GM20431 (cell line): ENCODE results near the gene VGLL4.

Experiments
- in situ Hi-C: fragments of 300-500 bp; cut with MseI, MboI; formaldehyde crosslinking; loops from one replicate; pipeline ENCODE4 v1.15.0; 2020; ENCODE audit warnings: low sequenced_read_pairs; ENCODE audit not compliant: unreplicated experiment

VGLL4 gene

DNA sequence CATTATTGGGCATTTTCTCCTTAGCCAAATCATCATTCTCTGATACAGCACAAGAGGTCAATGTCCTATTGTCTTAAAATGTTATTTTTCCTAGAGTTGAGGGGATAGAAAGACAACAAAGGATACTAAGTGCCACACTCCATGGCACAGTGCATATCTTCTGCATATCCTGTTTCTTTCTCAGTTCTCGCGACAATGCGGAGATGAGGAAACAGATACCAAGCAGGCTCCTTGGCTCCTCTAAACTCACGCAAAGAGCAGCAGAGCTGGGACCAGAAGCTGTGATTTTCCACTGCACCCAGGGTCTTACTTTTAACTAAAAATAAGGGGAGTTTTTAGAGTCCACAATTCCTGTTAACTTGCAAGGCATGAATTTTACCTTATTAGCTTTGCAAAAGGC is 10.5 kb upstream of the VGLL4 start:
- in situ Hi-C loops, result loop anchor here (10.0 to 25.0 kb wide), 2 partner anchors 267 to 419 kb away; no protein-coding TSS in a partner anchor

- in situ Hi-C loops, result loop anchor here (10.0 to 25.0 kb wide), 2 partner anchors 266 to 419 kb away; no protein-coding TSS in a partner anchor
Measured at GRCh38 chr3:11653298-11654055, 9.8 kb upstream of the VGLL4 start.

DNA sequence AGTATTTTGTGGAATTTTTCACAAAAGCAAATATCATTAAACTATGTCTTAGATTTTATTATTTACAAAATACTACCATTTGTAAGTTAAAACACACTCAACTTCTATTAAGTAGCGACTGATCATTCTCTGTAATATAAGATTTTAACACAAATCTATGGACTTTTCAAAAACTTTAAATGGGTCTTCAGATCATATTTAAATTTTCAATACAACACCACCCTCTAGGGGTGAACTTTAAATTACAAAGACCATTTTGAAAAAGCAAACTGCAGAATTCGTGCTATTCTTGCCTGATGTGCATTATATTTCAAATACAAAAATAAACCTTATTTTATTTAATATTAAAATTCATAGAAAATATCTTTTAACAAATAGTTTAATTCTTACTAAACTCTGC is 8.2 kb upstream of the VGLL4 start:
- in situ Hi-C loops, result loop anchor here (10.0 to 25.0 kb wide), 2 partner anchors 265 to 417 kb away; no protein-coding TSS in a partner anchor

- in situ Hi-C loops, result loop anchor here (10.0 to 25.0 kb wide), 2 partner anchors 264 to 417 kb away; no protein-coding TSS in a partner anchor
Measured at GRCh38 chr3:11651477-11651876, 7.8 kb upstream of the VGLL4 start.

- in situ Hi-C loops, result loop anchor here (10.0 to 25.0 kb wide), 2 partner anchors 263 to 416 kb away; no protein-coding TSS in a partner anchor
Measured at GRCh38 chr3:11650391-11650790, 6.7 kb upstream of the VGLL4 start.

DNA sequence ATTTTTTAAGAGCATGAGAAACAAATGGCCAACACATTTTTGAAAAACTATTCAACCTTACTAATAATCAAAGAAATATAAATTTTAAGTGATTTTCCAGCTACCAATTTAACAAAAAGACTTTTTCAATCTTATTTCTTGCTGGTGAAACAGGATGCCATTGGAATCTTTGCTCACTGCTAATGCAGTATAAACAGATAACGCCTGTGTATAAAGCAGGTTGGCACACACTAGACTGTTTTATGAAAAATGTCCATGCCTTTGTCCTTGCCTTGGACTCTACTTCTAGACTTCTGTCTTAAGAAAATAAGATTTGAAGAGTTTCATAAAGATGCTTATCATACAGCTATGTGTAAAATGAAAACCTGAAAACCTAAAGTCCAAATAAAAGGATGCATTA is 5.0 kb upstream of the VGLL4 start:
- in situ Hi-C loops, result no loop called here

DNA sequence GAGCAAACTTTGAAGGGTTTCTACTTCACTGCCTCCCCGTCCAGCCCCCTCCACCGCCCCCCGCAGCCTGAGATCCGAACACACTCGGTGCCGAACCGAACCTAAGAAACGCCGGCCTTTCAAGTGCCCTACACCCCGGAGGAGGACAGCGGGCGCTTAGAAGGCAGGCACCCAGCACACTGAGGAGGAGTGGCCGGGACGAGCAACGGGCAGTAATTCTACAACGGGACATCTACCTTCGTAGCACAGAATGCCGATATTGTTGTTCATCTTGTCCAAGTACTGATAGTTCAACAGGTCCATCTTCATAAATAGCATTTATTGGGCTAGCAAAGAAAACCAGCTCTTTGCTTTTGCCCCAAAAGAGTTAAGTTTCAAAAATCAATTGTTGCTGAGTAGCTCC is 513 bp downstream of the VGLL4 start:
- in situ Hi-C loops, result no loop called here

GRCh38 chr3:11642431-11643191 is 1.1 kb downstream of the VGLL4 start:
- in situ Hi-C loops, result no loop called here

GRCh38 chr3:11641683-11642430 is 1.9 kb downstream of the VGLL4 start:
- in situ Hi-C loops, result no loop called here

DNA sequence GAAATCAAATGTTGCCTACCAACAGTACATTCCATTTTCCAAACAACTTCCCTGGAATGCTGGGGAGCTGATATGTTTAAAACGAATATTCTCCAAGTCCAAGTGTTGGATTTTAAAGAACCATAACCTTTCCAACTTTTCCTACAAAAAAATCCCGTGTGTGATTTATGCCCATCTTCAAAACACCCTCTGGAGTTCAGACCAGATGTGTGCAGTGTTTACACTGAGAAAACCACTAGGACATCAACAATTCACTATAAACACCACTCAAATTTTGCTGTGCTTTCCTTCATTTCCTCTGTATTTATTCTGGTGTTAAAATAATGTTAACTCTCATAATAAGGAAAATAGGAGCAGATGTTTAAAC is 2.4 kb downstream of the VGLL4 start:
- in situ Hi-C loops, result no loop called here

DNA sequence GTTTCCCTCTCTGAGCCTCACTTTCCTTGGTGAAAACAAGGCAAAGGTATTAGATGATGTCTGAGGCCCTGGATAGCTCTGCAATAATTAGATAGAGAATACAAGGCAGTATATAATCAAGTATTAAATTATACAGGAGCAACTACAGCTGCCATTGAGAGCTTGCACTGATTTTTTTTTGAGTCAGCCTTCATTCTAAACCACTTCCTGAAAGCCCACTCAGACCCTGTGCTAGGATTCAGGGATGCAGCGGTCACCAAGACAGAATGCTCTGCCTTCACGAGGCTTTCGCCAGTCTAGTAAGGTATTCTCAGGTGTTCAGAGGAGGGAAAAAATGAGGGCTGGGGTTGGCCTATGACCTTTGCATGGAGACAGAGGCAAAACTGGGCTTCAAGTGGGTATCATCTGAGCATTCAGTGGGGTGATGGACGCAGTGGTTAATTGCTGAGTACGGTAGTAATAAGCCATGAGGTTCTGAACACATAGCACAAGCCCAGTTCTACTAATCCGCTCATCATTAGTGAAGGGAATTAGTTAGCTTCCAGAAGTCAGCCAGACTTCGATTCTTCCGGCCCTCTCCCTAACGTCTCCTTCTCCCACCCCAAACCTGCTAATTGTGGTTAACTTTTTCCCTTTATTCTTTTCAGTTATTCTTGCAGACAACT is 3.6 kb downstream of the VGLL4 start:
- in situ Hi-C loops, result no loop called here

DNA sequence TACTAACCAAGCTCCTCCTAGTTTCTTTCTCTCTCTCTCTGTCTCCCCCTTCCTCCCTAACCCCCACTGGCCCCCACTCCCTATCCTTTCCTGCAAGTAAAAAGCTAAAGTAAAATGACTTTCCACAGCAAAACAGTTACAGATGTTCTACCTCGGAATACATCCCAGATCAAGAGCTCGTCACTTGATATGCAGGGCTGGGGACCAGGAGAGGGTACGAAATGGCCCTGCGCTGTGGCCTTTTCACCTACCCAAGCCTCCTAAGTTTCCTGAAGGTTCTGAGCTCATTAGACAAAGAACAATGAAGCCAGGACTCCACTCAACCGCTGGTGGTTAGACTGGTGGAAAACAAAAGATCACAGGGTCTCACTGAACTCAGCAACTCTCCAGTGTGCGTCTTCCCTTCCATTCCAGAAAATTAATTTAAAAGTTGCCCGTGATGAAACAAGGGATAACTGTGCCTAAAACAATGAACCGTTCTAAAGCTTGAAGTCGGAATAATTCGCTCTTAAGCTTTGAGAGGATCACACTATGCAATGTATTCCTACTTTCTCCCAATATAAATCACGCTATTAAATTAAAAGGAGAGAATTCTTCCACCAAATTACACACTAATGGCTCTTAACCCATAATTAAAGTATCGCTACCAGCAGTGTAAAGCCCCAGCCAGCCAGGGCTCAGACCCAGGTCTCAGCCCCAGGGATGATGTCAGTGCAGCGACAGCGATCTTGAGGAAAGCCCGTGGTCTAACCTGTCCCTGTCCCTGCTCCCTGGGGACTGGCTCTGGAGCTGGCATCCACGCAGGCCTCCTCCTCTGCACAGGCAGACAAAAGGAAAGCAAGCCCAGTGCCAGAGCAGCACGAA is 5.0 kb downstream of the VGLL4 start:
- in situ Hi-C loops, result no loop called here

GRCh38 chr3:11637901-11638458 is 5.7 kb downstream of the VGLL4 start:
- in situ Hi-C loops, result no loop called here

- in situ Hi-C loops, result no loop called here
Measured at GRCh38 chr3:11636394-11636770, 7.3 kb downstream of the VGLL4 start.

GRCh38 chr3:11635680-11636393 is 7.9 kb downstream of the VGLL4 start:
- in situ Hi-C loops, result no loop called here

- in situ Hi-C loops, result no loop called here
Measured at GRCh38 chr3:11634974-11635612, 8.6 kb downstream of the VGLL4 start.

GRCh38 chr3:11634081-11634635 is 9.6 kb downstream of the VGLL4 start:
- in situ Hi-C loops, result no loop called here
